ENCODE measurements around the gene ARID1B.

The ARID1B gene

DNA sequence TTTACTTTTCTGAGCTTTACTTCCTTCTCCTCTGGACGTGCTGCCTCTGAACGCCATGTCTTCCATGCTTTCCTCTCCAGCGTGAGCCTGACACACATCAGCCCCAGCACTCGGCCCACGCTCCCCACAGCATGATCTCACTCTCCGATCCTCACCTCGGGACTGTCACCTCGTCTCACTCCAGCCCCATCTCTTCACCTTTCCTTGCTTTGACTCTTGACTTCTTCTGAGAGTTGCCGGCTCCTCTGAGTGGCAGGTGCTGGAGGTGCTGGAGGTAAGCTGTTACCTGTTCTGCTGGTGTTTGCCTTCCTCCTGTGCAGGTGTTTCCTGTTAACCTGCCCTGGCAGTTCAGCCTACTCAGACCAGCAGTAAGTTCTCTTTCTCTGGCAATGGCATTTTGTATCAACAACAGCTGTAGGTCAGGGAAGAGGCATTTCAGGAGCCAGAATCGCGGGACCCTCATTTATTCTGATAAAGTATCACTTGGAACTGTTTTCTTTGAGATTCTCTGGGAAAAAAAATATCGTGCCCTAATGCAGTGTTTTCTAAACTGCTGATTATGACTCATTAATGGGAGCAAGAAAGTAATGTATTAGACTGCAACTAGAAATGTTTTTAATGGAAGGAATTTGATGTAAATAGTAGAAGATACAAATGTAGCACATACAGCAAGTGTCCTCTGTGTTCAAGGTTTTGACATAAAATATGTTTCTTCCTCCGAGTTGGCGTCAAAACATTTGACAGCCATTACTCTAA, 106.5 kb downstream of the ARID1B start:
- no peak for DNase-seq

DNA sequence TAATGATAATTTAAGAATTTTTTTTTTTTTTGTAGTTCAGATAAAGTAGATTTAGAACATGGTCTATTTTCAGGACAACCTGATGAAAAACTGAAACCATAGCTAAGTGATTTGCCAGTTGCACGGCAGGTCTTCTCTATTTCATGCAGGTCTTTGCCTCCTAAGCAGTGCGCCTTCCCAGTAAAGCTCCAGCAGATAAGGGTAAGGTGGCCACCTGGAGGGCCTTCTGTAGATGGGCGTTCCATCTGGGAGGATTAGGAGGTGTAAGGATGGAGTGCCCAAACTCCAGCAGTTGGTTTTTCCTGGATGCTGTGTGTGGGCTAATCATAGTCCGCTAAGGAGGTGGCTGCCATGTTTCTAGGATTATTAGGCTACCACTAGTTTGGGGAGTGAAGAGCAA, 107.1 kb downstream of the ARID1B start:
- no peak for DNase-seq

DNA sequence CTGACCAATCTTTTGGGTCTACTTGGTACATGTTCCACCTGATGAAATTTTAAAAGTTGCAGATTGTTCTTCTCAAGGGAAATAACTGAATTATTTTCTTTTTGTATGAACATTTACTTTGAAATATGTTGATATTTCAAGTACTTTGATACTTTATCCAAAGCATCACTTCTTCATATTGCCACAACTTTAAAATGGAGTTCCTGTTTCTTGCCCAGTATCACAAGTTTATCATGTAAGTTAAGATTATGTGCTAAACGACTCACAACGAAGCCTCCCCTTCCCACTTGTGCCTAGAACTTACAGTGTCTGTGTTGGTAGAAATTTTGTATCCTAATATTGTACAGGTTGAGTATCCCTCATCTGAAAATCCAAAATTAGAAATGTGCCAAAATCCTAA, 108.4 kb downstream of the ARID1B start:
- no peak for DNase-seq

- no peak for DNase-seq
Observed at GRCh38 chr6:156886409-156886808, 109.2 kb downstream of the ARID1B start.

DNA sequence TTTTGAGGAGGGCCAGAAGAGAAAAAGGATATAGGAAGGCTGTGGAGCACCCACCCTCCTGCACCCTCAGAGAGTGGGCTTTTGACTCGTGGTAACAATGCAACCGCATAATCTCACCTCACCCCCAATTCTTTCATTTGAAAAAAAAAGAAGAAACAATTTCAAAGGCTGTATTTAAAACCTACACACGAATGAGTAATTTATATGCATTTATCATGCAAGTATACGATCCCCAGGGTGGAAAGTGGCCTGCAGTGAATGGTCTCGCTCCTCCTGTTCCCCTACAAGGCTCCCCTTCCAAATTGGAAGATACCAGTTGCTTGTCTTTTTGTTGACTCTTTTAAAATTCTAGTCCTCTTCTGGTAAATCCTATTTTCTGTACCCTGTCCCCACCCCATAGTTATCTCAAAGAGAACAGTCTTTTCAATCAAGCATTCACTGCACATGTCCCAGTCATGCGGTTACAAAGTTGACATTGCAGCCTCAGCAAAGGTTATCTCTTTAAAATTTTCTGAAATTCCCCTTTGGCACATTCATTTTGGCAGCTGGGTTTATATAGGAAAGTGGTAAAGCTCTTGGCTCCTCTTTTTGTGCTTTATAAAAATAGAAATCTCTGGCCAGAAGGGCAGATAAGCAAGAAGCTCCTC, 110.6 kb downstream of the ARID1B start:
- DNase-seq = no peak

DNA sequence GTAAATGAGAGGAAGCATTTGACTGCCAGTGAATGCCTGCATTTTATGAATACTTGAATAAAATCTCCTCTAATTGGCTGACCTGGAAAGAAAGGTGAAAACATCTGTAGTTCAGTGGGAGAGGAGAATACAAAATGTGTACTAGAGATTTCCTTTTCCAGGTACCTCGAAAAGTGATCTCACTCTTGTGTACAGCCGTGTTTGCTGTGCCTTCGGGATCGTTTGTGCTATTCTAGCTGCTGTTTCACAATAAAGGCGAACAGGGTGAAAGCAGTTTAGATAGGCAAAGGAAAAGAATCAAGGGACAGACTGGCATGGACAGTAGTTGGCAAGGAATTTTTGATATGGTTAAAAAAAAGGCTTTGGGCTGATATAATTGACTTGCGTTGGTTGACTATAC, 112.3 kb downstream of the ARID1B start:
- DNase-seq = no peak

GRCh38 chr6:156889986-156890385, 112.8 kb downstream of the ARID1B start:
- DNase-seq = no peak

DNA sequence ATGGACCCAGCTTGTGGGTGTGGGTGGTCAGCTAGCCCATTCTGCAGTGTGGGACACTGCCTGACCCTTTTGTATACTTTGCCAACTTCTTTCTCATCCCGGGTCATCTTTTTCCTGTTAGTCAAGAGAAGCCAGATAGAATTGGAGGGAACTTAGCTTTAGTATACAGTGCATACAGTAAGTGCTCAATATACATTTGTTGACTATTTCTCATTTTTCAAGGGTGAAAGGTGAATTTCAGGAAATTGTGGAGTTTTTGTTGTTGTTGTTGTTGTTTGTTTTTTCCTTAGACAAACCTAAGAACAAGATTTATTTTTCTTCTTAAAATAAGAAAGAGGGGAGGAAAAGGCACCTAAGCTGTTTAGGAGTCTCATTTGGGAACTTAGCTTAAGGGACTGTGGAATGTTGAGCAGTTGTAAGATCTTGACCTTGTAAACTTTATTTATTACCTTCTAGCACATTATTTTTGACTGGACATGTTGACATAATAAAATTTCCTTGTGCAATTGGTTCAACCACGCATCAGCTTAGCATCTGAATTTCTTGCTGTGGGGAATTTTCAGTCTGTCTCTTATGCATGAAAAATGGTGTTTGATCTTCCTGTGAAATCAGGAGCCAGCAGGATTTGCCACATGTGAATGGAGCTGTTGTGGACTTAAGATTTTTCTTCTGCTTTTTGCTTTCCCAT, 113.6 kb downstream of the ARID1B start:
- DNase-seq = no peak

- no peak for DNase-seq
Observed at GRCh38 chr6:156897907-156898531, 120.8 kb downstream of the ARID1B start.

DNA sequence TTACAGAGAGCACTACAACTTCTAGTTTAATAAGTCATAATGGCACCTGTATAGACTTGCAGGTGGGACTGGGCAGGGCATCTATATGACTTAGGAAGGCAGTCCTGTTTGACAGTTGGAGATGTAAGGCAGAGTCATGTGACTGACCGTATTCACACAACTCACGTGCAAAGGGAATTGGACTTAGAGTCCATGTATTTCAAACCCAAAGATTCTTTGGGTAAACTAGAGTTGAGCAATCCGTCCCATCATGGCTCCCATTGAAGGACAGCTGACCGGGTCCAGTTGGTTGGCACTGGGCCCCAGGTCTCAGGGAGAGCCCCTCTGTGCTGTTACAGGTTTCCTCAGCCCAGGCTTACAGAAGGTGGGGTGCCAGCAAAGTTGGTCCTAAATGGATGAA, 121.9 kb downstream of the ARID1B start:
- no peak for DNase-seq

DNA sequence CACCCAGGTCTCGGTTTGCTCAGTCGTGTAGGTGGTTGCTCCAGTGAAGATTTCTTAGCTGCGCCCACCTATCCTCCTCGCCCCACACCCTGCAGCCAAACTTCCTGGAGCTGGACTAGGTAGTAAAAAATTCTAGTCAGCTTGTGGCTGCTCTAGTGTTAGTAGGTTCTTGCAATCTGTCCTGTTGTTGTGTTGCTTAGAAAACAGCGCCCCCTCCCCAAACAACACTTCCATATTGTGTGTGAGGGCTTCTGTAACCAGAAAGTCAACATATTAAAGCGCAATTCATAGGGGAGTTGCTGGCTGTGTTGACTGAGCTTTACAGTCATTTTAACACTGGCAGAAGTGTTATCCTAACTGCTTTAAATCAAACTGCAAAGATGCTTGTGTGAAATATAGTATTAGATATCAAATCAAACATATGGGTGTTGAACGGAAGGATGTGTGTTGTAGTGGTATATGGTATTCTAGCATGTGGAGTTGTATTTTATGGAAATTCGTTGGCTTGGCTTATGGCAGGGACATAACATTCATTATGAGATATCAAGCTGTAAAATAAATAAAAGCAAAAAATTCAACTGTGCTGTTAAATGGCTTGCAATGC, 122.5 kb downstream of the ARID1B start:
- no peak for DNase-seq

GRCh38 chr6:156900292-156900691, 123.1 kb downstream of the ARID1B start:
- DNase-seq = no peak

- DNase-seq = no peak
Observed at GRCh38 chr6:156901309-156902019, 124.3 kb downstream of the ARID1B start.

DNA sequence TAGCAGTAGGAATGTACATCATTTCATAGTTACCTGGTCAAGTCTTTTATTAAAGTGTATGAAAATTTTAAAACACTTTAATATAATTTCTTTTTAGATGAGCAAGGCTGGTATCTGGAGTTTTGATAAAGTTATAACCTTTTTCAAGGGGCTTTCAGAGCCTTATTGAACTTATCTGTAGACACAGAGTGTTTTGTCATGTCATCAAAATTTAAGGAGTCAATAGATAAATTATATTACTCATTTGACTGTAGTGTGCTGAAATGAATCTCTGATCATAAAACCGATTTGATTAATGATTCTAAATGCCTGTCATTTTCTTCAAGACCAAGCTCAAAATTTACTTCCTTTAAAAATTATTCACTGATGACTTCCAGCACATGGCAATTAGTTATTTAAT, 125.6 kb downstream of the ARID1B start:
- DNase-seq = no peak

DNA sequence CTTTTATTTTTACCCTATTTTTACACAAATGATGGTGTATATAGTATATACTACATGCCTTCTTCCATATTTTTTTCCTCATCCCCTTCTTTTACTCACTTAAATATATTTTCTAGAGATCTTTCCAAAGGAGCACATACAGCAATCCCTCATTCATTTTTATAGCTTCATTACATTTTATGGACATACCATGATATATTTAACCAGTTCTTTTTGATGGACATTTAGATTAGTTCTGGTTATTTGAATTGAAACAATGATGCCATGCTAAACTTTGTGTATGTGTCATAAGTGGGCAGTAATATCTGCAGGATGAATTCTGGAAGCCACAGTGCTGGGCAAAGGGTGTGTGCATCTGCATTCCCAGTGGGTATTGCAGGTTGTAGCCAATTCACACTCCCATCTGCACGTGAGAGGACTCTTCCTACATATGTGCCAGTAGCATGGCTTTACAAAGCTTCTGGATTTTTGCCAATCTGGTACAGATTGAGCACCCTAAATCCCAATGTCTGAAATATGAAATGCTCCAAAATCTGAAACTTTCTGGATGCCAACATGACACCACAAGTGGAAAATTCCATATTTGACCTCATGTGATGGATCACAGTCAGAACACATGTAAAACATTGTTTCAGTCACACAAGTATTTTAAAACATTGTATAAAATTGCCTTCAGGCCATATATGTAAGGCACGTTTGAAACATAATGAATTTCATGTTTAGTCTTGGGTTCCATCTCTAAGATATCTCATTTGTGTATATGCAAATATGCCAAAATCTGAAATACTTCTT, 127.2 kb downstream of the ARID1B start:
- no peak for DNase-seq

GRCh38 chr6:156905801-156906200, 128.6 kb downstream of the ARID1B start:
- DNase-seq = no peak

DNA sequence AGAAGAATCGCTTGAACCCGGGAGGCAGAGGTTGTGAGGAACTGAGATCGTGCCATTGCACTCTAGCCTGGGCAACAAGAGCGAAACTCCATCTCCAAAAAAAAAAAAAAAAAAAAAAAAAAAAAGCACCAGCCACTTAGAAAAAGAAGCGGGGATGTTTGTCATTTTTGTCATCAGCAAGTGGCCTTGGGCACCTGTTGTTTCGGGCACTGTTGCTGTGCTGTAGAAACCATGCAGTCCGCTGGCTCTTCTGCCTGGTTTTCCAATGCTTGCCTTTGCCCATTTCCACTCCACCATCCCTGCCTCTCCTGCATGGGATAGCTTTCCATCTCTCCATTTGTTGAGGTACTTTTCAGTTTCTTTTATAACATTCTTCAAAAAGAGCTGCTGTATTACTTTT, 129.3 kb downstream of the ARID1B start:
- no peak for DNase-seq

DNA sequence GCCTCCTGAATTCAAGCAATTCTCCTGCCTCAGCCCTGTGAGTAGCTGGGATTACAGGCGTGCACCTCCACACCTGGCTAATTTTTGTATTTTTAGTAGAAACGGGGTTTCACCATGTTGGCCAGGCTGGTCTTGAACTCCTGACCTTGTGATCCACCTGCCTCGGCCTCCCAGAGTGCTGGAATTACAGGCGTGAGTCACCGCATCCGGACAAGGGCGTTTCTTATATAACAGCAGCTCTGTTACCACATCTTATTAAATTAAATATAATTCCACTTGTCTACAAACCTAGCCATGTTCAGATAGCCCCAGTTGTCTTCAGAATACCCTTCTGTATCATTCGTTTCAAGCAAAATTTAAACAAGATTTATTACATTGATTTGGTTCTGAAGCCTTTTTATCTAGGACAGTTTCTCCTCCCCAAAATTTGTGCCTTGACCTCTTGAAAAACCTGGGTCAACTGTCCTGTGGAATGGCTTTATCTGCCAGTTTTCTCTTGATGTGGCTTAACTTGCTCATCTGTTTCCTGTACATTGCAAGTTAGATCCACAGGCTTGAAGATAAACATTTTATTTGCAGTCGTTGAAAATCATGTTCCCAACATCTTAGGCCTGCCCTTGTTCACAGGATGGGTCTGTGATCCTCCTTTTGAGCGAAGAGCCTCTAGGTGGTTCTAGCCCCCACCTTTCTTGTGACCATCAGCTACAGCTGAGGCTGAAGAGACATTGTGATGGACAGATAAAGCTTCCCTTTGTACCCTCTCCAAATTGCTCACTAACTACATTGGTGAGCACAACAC, 132.2 kb downstream of the ARID1B start:
- DNase-seq = no peak

GRCh38 chr6:156910011-156910334, 132.8 kb downstream of the ARID1B start:
- no peak for DNase-seq

DNA sequence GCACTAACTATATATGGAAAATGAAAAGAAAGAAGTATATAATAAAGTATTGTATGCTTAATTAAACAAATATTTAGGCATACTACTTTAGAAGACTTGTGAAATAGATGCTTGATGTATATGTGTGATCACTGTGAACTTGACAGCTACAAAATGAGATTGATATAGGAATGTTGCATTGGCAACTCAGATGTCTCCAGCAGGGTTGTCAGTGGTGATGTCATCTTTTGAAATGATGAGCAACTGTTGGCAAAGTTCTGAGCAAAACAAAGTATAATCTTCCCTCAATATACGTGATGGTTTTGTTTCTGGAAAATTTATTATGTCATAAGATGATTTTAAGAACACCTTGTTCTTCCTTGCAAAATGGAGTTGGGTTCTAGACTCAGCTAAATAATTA, 133.8 kb downstream of the ARID1B start:
- DNase-seq = no peak

GRCh38 chr6:156911581-156911980, 134.4 kb downstream of the ARID1B start:
- DNase-seq = no peak
